CD4-positive, alpha-beta T cell treated with Interleukin-4 for 4 hours (primary cell): Measurements from ENCODE around the gene RGS11.
"Not testable (repeated sequence)": the region's sequence is repeated elsewhere in the genome, so short reads cannot be mapped to it uniquely, and the experiment has no call there.

ENCODE experiments used
- DNase-seq: peaks from one replicate; pipeline ENCODE4 v3.0.0-alpha.2; 2020

RGS11 gene

DNA sequence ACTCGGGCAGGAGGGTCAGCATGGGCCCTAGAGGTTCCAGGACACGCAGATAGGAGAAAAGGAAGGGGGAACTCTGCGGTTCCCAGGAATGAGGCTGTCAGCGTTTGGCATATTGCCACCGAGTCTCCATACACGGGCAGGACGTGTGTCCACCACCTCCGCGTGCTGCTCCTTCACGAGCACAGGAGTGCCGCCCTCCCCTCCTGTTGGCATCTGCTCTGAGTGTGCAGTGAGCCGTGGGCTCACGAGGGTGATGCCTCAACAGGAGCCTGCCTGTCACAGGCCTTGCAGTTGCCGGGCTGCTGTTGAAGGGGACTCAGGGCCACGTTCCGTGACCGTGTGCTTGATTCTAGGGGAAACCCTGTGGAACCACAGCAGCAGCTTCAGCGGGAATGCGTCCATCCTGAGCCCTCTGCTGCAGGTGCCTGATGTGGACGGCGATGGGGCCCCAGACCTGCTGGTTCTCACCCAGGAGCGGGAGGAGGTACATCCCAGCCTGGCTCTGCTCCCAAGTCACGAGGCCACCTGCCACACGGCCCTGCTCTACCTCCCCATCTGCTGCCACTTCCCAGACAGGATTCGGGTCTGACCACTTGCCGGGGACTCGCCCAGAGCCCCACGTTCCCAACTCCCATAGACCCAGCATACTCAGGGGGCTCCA lies 14.6 kb downstream of the RGS11 start:
- no peak for DNase-seq

- no peak for DNase-seq
These were observed 15.4 kb downstream of the RGS11 start for GRCh38 chr16:260326-260725.

DNA sequence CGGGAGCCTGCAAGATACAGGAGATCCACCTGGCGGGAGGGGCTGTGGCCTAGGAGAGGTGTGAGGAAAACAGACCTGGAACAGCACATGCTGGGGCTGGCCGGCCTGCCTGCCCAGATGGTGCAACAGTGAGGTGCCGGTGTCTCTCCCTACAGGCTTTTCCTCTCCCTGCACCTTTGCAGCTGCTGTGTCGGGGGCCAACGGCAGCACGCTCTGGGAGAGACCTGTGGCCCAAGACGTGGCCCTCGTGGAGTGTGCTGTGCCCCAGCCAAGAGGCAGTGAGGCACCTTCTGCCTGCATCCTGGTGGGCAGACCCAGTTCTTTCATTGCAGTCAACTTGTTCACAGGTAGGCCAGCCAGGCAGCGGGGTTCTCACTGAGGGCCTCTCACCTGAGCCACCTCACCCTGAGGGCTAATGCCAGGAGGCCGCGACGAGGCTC lies 15.9 kb downstream of the RGS11 start:
- no peak for DNase-seq

DNA sequence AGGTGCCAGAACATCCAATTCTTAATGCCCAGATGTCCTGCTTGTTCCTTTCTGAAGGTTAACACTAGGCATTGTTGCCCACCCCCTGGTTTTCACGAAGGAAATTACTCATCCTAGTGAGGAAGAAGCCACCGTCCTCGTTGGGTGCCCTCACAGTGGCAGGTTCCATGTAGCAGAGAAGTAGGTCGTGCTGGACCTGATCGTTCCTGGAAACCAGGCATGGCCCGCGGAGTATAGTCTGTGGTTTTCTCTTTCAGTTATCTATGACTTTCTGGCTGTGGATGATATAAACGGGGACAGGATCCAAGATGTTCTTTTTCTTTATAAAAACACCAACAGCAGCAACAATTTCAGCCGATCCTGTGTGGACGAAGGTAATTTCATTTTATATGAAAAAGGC lies 16.5 kb downstream of the RGS11 start:
- DNase-seq, result no peak

DNA sequence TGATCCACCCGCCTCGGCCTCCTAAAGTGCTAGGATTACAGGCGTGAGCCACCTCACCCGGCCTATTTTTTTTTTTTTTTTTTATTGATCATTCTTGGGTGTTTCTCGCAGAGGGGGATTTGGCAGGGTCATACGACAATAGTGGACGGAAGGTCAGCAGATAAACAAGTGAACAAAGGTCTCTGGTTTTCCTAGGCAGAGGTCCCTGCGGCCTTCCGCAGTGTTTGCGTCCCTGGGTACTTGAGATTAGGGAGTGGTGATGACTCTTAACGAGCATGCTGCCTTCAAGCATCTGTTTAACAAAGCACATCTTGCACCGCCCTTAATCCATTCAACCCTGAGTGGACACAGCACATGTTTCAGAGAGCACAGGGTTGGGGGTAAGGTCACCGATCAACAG lies 17.7 kb downstream of the RGS11 start:
- DNase-seq, result not testable (repeated sequence)

DNA sequence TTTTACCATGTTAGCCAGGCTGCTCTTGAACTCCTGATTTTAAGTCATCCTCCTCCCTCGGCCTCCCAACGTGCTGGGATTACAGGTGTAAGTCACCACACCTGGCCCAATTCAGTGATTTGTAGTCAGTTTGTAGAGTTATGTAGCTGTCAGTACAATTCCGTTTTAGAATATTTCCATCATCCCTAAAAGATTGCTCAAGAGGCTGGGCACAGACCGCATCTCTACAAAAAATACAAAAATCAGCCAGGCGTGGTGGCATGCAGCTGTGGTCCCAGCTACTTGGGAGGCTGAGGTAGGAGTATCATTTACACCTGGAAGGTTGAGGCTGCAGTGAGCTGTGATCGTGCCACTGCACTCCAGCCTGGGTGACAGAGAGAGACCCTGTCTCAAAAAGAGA lies 20.6 kb downstream of the RGS11 start:
- DNase-seq, result no peak

GRCh38 chr16:254461-254860 lies 21.3 kb downstream of the RGS11 start:
- no peak for DNase-seq

- DNase-seq, result no peak
These were observed 21.9 kb downstream of the RGS11 start for GRCh38 chr16:253833-254232.

GRCh38 chr16:252366-253337 lies 23.1 kb downstream of the RGS11 start:
- DNase-seq, result peak; percentile 25

DNA sequence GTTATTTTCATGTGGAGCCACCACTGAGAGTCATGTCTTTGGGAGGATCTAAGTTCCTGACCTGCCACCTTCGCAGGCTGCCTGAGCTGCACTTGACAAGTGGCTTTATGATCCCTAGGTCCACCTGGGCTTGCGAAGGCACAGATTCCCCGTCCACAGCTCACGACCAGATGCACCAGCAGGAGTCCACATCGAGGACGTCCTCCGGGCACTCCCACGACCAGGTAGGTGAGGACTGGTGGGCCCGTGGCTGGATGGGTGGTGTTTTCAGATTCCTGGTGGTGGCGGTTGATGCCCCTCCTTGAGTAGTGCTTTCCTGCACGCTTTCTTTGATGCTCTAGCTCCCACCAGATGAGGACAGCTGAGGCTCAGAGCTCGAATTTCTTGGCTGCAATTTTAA lies 26.3 kb downstream of the RGS11 start:
- no peak for DNase-seq

DNA sequence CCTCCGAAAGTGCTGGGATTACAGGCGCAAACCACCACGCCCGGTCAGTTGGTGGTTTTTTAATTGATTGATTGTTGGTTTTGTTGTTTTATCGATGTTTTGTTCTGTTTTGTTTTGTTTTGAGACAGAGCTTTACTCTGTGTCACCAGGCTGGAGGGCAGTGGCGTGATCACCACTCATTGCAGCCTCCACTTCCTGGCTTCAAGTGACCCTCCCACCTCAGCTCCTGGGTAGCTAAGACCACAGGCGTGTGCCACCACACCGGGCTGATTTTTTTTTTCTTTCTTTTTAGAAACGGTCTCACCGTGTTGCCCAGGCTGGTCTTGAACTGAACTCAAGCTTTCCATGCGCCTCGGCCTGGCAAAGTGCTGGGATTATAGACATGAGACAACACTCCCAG lies 28.7 kb downstream of the RGS11 start:
- DNase-seq, result no peak

GRCh38 chr16:245105-245504 lies 30.6 kb downstream of the RGS11 start:
- DNase-seq, result no peak

DNA sequence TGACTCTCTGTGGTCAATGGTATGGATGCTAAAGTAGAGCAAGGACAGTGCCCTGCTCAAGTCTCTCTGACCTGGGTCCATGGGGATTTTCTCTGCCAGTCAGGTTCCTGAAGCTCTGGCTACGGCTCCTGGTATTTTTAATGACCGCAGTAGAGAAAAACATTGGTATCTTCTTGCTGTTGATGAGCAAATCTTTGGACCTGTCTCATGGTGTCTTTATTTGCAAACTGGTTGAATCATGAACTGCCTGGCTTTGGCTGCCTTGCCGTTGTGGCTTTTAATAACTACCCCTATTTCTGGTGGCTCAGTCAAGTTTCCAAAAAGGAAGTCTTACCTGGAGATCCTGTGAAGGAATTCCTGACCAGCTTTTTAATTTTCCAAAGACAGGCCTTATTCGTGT lies 32.4 kb downstream of the RGS11 start:
- DNase-seq, result no peak

DNA sequence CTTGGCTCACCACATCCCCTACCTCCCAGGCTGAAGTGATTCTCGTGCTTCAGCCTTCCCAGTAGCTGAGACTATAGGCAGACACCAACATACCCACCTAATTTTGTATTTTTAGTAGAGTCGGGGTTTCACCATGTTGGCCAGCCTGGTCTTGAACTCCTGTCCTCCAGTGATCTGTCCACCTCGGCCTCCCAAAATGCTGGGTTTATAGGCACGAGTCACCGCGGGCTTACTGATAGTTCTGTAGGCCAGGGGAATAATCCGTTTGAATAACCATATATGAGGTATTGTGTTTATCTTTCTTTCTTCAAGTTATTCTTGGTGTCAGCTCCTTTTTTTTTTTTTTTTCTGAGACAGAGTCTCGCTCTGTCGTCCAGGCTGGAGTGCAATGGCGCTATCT lies 33.5 kb downstream of the RGS11 start:
- DNase-seq, result no peak

- DNase-seq, result no peak
These were observed 35.2 kb downstream of the RGS11 start for GRCh38 chr16:240559-240958.

- no peak for DNase-seq
These were observed 35.8 kb downstream of the RGS11 start for GRCh38 chr16:239948-240277.

DNA sequence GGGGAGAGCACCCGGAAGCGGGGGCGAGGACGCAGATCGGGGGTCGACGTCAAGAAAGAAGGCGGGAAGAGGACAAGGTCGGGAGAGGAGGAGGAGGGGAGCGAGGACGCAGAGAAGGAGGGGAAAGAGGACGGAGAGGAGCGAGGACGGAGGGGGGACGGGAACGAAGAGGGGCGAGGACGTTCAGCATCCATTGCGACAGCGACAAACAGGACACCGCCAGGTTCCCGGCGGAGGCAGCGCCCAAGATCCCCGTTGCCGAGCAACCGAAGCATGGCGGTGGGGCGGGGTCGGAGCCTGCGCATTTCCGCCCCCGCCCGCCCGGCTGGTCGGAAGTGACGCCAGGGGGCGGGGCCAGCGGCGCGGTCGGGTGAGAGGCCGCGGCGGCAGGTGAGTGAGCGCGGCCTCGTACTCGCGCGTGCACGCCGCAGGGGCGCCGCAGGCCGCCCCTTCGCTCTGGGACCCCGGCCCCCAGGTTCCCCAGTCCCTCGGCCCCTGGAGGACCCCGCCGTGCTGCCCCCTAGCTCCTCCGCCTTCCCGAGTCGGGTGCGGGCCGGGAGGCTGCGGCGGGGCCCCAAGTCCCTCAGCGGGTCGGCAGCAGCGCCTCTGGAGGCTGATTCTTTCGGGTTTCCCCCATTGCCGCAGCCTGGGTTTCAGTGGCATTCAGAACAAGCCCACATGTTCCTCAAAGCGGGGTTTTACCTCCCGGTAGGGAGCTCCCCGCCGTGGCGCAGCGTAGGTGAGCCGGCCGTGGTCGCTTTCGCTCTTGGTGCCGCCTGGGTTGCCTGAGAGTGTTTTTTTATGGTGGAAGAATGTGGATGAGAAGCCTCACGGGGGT lies 41.1 kb downstream of the RGS11 start, which contains the start of gene FAM234A:
Gene FAM234A (plus strand): TSS at position 354 of the 838 bp plus-strand sequence. CDS start 19,593 bp downstream, outside the sequence.
- DNase-seq, result peak; percentile 90

GRCh38 chr16:230949-231348 lies 44.8 kb downstream of the RGS11 start:
- DNase-seq, result no peak

GRCh38 chr16:230351-230750 lies 45.4 kb downstream of the RGS11 start:
- DNase-seq, result not testable (repeated sequence)

- no peak for DNase-seq
These were observed 45.9 kb downstream of the RGS11 start for GRCh38 chr16:229731-230281.

DNA sequence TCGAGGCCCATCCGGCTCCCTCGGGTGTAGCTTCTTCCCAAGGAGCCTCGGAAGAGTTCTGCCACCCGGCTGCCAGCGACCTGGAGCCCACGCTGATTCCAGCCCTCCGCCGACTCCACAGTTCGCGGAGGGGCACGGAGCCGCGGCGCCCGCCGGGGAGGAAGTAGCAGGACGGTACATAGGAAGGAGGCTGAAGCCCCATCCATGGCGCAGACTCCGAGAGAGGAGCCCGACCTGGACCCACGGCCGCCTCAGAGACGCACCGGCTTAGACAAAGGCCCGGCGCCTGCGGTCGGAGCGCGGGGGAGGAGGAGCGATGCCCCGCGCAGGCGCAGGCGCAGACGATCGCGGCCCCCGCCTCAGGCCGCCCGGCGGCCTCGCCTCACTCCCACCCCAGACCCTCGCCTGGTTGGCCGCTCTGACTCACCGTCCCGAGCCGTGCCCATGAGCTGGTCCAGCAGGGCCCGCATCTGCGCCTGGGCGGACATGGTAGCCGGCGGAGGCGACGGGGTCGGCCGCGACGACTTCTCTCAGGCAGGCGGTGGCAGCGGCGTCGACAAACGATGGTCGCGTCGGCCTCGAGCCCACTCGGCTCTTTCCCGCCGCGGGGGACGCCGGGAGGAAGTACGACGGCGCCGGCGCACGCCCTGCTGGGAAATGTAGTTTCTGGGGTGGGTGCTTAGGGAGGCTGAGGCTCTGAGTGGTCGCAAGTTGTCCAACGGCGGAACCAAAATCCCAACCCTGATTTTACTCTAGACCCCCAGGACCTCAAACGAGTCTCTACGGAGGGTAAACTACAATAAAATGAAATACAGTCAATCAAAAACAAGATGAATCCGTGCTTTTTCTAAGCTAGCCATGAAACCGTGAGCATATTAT lies 46.7 kb downstream of the RGS11 start, which contains the start of gene LUC7L:
Gene LUC7L (minus strand): TSS at position 598 of the 879 bp plus-strand sequence. CDS start 110 bp downstream, at position 488.
- DNase-seq, result peak; percentile 81
